ENCODE results near the gene SMCO1. TPM values are rescaled to one million over a fixed set of nuclear protein-coding genes. Genes with fewer than 3 reads are reported as not detected.

The SMCO1 gene
- total RNA-seq, 6 donors from 2014 or later = not detected

- no peak for TF ChIP-seq POLR2AphosphoS5 (IDR thresholded peaks at IDR 0.05)
- no peak for TF ChIP-seq CTCF (IDR thresholded peaks at IDR 0.05)
- no peak for TF ChIP-seq POLR2A (IDR thresholded peaks at IDR 0.05)
- TF ChIP-seq EP300 (IDR thresholded peaks at IDR 0.05) = no peak
- Histone ChIP-seq H3K27me3 (no peaks in the 10 kb centered on the region), H3K9me3 (no peaks in the 10 kb centered on the region), H3K36me3 (peaks cover 0 to 3% (median 0%) of the 10 kb centered on the region in 4 donors), H3K27ac (peak overlapping the region; percentile 54 to 96 (median 94)), H3K4me3 (peak overlapping the region; percentile 58 to 99 (median 94)), H3K4me1 (peaks cover 14 to 41% (median 19%) of the 10 kb centered on the region in 4 donors)
- WGBS, 2 donors = 11 to 12% methylated on average over 14 of the region's 14 CpGs
- no peak for ATAC-seq (ENCODE audit: low FRiP score in 2 of 2)
- DNase-seq = no peak
Measured at GRCh38 chr3:196501316-196502044, 13.7 kb downstream of the SMCO1 start.

- Histone ChIP-seq H3K4me3 (peak overlapping the region in 3 of 4 donors; percentile 58 to 94 (median 93)), H3K27ac (peak overlapping the region in 3 of 4 donors; percentile 45 to 93 (median 54)), H3K36me3 (peaks cover 0 to 3% (median 2%) of the 10 kb centered on the region in 4 donors), H3K4me1 (peaks cover 14 to 41% (median 19%) of the 10 kb centered on the region in 4 donors), H3K27me3 (no peaks in the 10 kb centered on the region), H3K9me3 (no peaks in the 10 kb centered on the region)
- no peak for TF ChIP-seq POLR2AphosphoS5 (IDR thresholded peaks at IDR 0.05)
- DNase-seq (no peak), ATAC-seq (ENCODE audit: low FRiP score in 2 of 2) (no peak)
- WGBS, 2 donors = 73 to 74% methylated on average over 11 of the region's 11 CpGs
Measured at GRCh38 chr3:196499807-196500524, 15.2 kb downstream of the SMCO1 start.

- no peak for TF ChIP-seq EP300 (IDR thresholded peaks at IDR 0.05)
- no peak for TF ChIP-seq CTCF (IDR thresholded peaks at IDR 0.05)
- TF ChIP-seq POLR2A (IDR thresholded peaks at IDR 0.05) = no peak
- no peak for TF ChIP-seq POLR2AphosphoS5 (IDR thresholded peaks at IDR 0.05)
- Histone ChIP-seq H3K4me3 (no peak overlapping the region), H3K9me3 (no peaks in the 10 kb centered on the region), H3K27ac (peak overlapping the region in 1 of 4 donors; percentile 93), H3K36me3 (peaks cover 0 to 3% (median 2%) of the 10 kb centered on the region in 4 donors), H3K27me3 (no peaks in the 10 kb centered on the region), H3K4me1 (peaks cover 11 to 37% (median 17%) of the 10 kb centered on the region in 4 donors)
- DNase-seq = no peak
- ATAC-seq (ENCODE audit: low FRiP score in 2 of 2) = no peak
- WGBS, 2 donors = 91 to 94% methylated on average over 5 of the region's 5 CpGs
Measured at GRCh38 chr3:196499061-196499460, 16.1 kb downstream of the SMCO1 start.

GRCh38 chr3:196498297-196498696 lies 16.8 kb downstream of the SMCO1 start:
- no peak overlapping the region for H3K4me3 ChIP-seq
- H3K27me3 ChIP-seq = no peaks in the 10 kb centered on the region
- ATAC-seq (ENCODE audit: low FRiP score in 2 of 2) = no peak
- H3K36me3 ChIP-seq = peaks cover 0 to 3% (median 2%) of the 10 kb centered on the region in 4 donors
- H3K4me1 ChIP-seq = peaks cover 10 to 34% (median 17%) of the 10 kb centered on the region in 4 donors
- no peak for TF ChIP-seq POLR2A (IDR thresholded peaks at IDR 0.05)
- no peak for TF ChIP-seq EP300 (IDR thresholded peaks at IDR 0.05)
- TF ChIP-seq POLR2AphosphoS5 (IDR thresholded peaks at IDR 0.05) = no peak
- TF ChIP-seq CTCF (IDR thresholded peaks at IDR 0.05) = no peak
- no peak for DNase-seq
- no peak overlapping the region for H3K27ac ChIP-seq
- no peaks in the 10 kb centered on the region for H3K9me3 ChIP-seq
- 92 to 95% methylated on average over 8 of the region's 8 CpGs for WGBS, 2 donors

- no peak for DNase-seq
- WGBS, 2 donors = 77 to 80% methylated on average over 4 of the region's 4 CpGs
- no peak overlapping the region for H3K27ac ChIP-seq
- no peak for TF ChIP-seq EP300 (IDR thresholded peaks at IDR 0.05)
- TF ChIP-seq POLR2A (IDR thresholded peaks at IDR 0.05) = no peak
- no peak for TF ChIP-seq CTCF (IDR thresholded peaks at IDR 0.05)
- no peak for TF ChIP-seq POLR2AphosphoS5 (IDR thresholded peaks at IDR 0.05)
- H3K4me3 ChIP-seq = no peak overlapping the region
- ATAC-seq (ENCODE audit: low FRiP score in 2 of 2) = no peak
- no peaks in the 10 kb centered on the region for H3K9me3 ChIP-seq
- H3K27me3 ChIP-seq = no peaks in the 10 kb centered on the region
- peaks cover 10 to 30% (median 17%) of the 10 kb centered on the region in 4 donors for H3K4me1 ChIP-seq
- H3K36me3 ChIP-seq = peaks cover 0 to 3% (median 2%) of the 10 kb centered on the region in 4 donors
Measured at GRCh38 chr3:196496183-196496582, 19.0 kb downstream of the SMCO1 start.

All from upper lobe of left lung (tissue), 6 donors.